IMR-90 (cell line): Measurements from ENCODE around the gene IP6K1. TPM values are rescaled to one million over a fixed set of nuclear protein-coding genes. Genes with fewer than 3 reads are reported as not detected.
"Not testable (repeated sequence)": the region's sequence is repeated elsewhere in the genome, so short reads cannot be mapped to it uniquely, and the experiment has no call there.

Source experiments
- ATAC-seq: fragments of 200-7000 bp; cut with Tn5 transposase; 2 replicates; pipeline ENCODE4 v1.9.1; 2020; ENCODE audit warnings: low read depth, mild to moderate bottlenecking, moderate library complexity
- BruUV-seq: library from RNA; stranded (reverse); fragments of 400-500 nt; replicated peaks from 2 replicates; lab custom pipeline; 2021; lab: Mats Ljungman, UMichigan
- CTCF ChIA-PET: fragments of 300-600 bp; formaldehyde crosslinking; extraction: SDS; loops from one replicate; lab custom pipeline; 2021; ENCODE audit warnings: antibody characterized with exemption; lab: Yijun Ruan, JAX
- POLR2A ChIA-PET: fragments of 300-600 bp; sonication (Branson Sonifier 250); formaldehyde crosslinking; loops from one replicate; lab custom pipeline; 2022; ENCODE audit warnings: antibody characterized with exemption; ENCODE audit not compliant: unreplicated experiment; lab: Charles Lee
- DNase-seq: peaks from one replicate; pipeline ENCODE4 v3.0.0; 2013
- H2AFZ ChIP-seq: replicated peaks from 2 replicates; pipeline ENCODE3; 2013; ENCODE audit warnings: low read length, mild to moderate bottlenecking; ENCODE audit not compliant: poor library complexity
- H2AK5ac ChIP-seq: 2 replicates; pipeline ENCODE4 v1.6.1; 2013; ENCODE audit warnings: low read depth, low read length, inconsistent platforms
- H2AK9ac ChIP-seq: replicated peaks from 2 replicates; pipeline ENCODE3; 2013; ENCODE audit warnings: mild to moderate bottlenecking, low read depth, low read length, moderate library complexity; ENCODE audit not compliant: poor library complexity
- H2BK120ac ChIP-seq: 2 replicates; pipeline ENCODE4 v1.6.1; 2013; ENCODE audit warnings: low read depth, low read length, inconsistent platforms
- H2BK15ac ChIP-seq: 3 replicates; pipeline ENCODE4 v1.6.1; 2013; ENCODE audit warnings: low read depth, low read length, inconsistent platforms
- H2BK20ac ChIP-seq: 2 replicates; pipeline ENCODE4 v1.6.1; 2013; ENCODE audit warnings: low read depth, mild to moderate bottlenecking, inconsistent platforms, low read length, moderate library complexity
- H2BK5ac ChIP-seq: 2 replicates; pipeline ENCODE4 v1.6.1; 2013; ENCODE audit warnings: mild to moderate bottlenecking, low read depth, low read length, inconsistent platforms; ENCODE audit not compliant: poor library complexity, severe bottlenecking
- H3K14ac ChIP-seq: replicated peaks from 2 replicates; pipeline ENCODE4 v1.6.1; 2013; ENCODE audit warnings: low read depth, low read length, inconsistent platforms
- H3K18ac ChIP-seq: 2 replicates; pipeline ENCODE4 v1.6.1; 2013; ENCODE audit warnings: low read depth, low read length, control low read depth
- H3K23ac ChIP-seq: 2 replicates; pipeline ENCODE4 v1.6.1; 2013; ENCODE audit warnings: low read depth, low read length, inconsistent platforms
- H3K27ac ChIP-seq: 2 replicates; pipeline ENCODE4 v1.5.1; 2013; ENCODE audit warnings: mild to moderate bottlenecking, control low read depth, low read length; ENCODE audit not compliant: insufficient read depth
- H3K27me3 ChIP-seq: 2 replicates; pipeline ENCODE4 v1.6.1; 2013; ENCODE audit warnings: low read length; ENCODE audit not compliant: control insufficient read depth, insufficient read depth
- H3K36me3 ChIP-seq: 2 replicates; pipeline ENCODE4 v1.6.1; 2013; ENCODE audit warnings: low read length, mixed read lengths; ENCODE audit not compliant: control insufficient read depth, insufficient read depth
- H3K4ac ChIP-seq: 2 replicates; pipeline ENCODE4 v1.6.1; 2013; ENCODE audit warnings: low read depth, low read length, inconsistent platforms
- H3K4me1 ChIP-seq: 2 replicates; pipeline ENCODE4 v1.6.1; 2013; ENCODE audit warnings: low read length, mixed read lengths; ENCODE audit not compliant: control insufficient read depth, insufficient read depth
- H3K4me2 ChIP-seq: 2 replicates; pipeline ENCODE4 v1.6.1; 2013; ENCODE audit warnings: low read depth, mild to moderate bottlenecking, control low read depth, low read length, moderate library complexity
- H3K4me3 ChIP-seq: 2 replicates; pipeline ENCODE4 v1.5.1; 2013; ENCODE audit warnings: low read depth, mild to moderate bottlenecking, control low read depth, low read length, moderate library complexity; ENCODE audit not compliant: insufficient read depth
- H3K56ac ChIP-seq: 2 replicates; pipeline ENCODE4 v1.6.1; 2013; ENCODE audit warnings: low read length, inconsistent platforms; ENCODE audit not compliant: insufficient read depth; ENCODE audit errors: extremely low read depth
- H3K79me1 ChIP-seq, 2 experiments: 2 replicates each; pipeline ENCODE4 v1.6.1; 2013; ENCODE audit warnings: low read length in 2 of 2, inconsistent platforms in 1 of 2, low read depth in 1 of 2
- H3K9ac ChIP-seq: 2 replicates; pipeline ENCODE4 v1.6.1; 2013; ENCODE audit warnings: low read depth, low read length, control low read depth
- H3K9me1 ChIP-seq: 2 replicates; pipeline ENCODE4 v1.6.1; 2013; ENCODE audit warnings: low read length, inconsistent platforms; ENCODE audit not compliant: insufficient read depth
- H3K9me3 ChIP-seq: 2 replicates; pipeline ENCODE4 v1.6.1; 2013; ENCODE audit warnings: low read length; ENCODE audit not compliant: control insufficient read depth, insufficient read depth
- H4K20me1 ChIP-seq: 2 replicates; pipeline ENCODE4 v1.6.1; 2013; ENCODE audit warnings: low read length, inconsistent platforms; ENCODE audit not compliant: insufficient read depth
- H4K5ac ChIP-seq: 2 replicates; pipeline ENCODE4 v1.6.1; 2013; ENCODE audit warnings: mild to moderate bottlenecking, low read depth, low read length, control low read depth
- H4K8ac ChIP-seq, 2 experiments: 2 replicates each; pipeline ENCODE4 v1.6.1; 2013; ENCODE audit warnings: low read depth in 2 of 2, low read length in 2 of 2, control low read depth in 1 of 2, inconsistent platforms in 1 of 2
- H4K91ac ChIP-seq: 2 replicates; pipeline ENCODE4 v1.6.1; 2013; ENCODE audit warnings: low read depth, low read length, inconsistent platforms; ENCODE audit not compliant: insufficient read depth
- WGBS, 2 experiments: methylation state at CpG; one replicate each; pipeline versions ENCODE4 v1.1.5 to v1.1.7; 2013; ENCODE audit warnings: missing lambda C conversion rate in 2 of 2; ENCODE audit not compliant: insufficient read length in 1 of 2; ENCODE audit errors: extremely low coverage in 2 of 2; 5-methylcytosine and 5-hydroxymethylcytosine counted together
- dilution Hi-C: fragments of 300-500 bp; cut with HindIII; formaldehyde crosslinking; loops from one replicate; pipeline ENCODE4 v1.14.3; 2018; ENCODE audit warnings: low sequenced_read_pairs; ENCODE audit not compliant: unreplicated experiment
- in situ Hi-C: fragments of 300-500 bp; cut with MboI; formaldehyde crosslinking; loops from 3 replicates; pipeline ENCODE4 v1.14.3; 2019; ENCODE audit warnings: low sequenced_read_pairs, inconsistent platforms, mixed read lengths
- intact Hi-C: fragments of 100-400 bp; cut with micrococcal nuclease; formaldehyde crosslinking; loops from 2 replicates; pipeline ENCODE4 v1.10.0; 2022
- polyA plus RNA-seq, 3 experiments: library from polyadenylated mRNA; depleted of rRNA; stranded (reverse); fragments of >200 nt; gene quantifications; 2 replicates each; pipeline ENCODE4 v1.2.3, GENCODE V29; 2012; ENCODE audit warnings: low replicate concordance in 1 of 3
- total RNA-seq: library from RNA; depleted of rRNA; stranded (reverse); fragments of >200 nt; gene quantifications from 2 replicates; pipeline ENCODE4 v1.2.3, GENCODE V29; 2012

IP6K1 gene
- total and polyA plus RNA-seq, 2 of the 4 experiments (the other 2 are of a cell fraction), result 28.3 to 28.7 TPM

GRCh38 chr3:49690856-49691255, 95.5 kb downstream of the IP6K1 start:
- in situ Hi-C loops, H3K9me3 ChIP-seq, ATAC-seq, H3K4me1 ChIP-seq, POLR2A ChIA-PET, H2BK120ac ChIP-seq, BruUV-seq, H3K18ac ChIP-seq, H2AK5ac ChIP-seq, H4K8ac ChIP-seq, H2BK20ac ChIP-seq, H2AK9ac ChIP-seq, H3K4ac ChIP-seq, H2BK5ac ChIP-seq, dilution Hi-C loops, H2AFZ ChIP-seq, H3K56ac ChIP-seq, H4K5ac ChIP-seq, intact Hi-C loops, H3K27ac ChIP-seq, H3K9me1 ChIP-seq, CTCF ChIA-PET, H3K23ac ChIP-seq, DNase-seq, H3K27me3 ChIP-seq, H4K20me1 ChIP-seq, H3K14ac ChIP-seq, H2BK15ac ChIP-seq, H4K91ac ChIP-seq, H3K36me3 ChIP-seq, H3K9ac ChIP-seq, H3K4me3 ChIP-seq: not testable (repeated sequence)
- no CpG with 5 or more reads among the region's 3 CpGs for WGBS, 2 experiments
- Histone ChIP-seq H3K79me1 (peaks cover 7 to 36% of the 10 kb centered on the region in 2 experiments), H3K4me2 (0 out of 2 replicates have a peak overlapping the region, but pooled peaks have one; percentile 13)

DNA sequence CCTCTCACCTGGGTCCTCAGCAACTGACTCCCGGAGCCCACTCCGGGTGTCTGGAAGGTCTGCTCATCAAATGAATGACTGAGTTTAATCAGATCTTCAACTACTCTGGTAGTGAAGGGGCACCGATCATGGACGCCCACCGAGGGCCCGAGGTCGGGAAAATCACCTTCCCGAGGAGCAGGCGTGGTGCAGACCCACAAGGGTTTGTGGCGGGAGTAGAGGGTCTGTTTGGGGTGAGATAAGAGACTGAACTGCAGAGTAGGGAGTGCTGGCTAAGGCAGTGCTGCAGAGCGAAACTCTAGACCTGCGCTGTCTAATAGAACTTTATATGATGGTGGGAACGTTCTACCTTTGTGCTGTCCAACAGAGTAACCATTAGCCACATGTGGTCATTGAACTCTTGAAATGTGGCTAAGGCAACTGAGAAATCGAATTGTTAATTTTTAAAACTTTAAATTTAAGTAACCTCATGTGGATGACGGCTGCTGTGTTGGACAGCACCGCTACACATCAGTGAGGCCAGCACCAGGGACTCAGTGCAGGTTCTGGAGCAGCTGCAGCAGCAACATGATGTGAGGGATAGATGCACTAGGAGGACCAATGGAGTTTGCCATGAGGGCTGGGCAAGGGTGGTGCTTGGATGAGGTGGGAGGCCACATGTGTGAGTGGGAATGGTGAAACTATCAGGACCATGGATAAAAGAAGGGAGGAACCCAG, 96.3 kb downstream of the IP6K1 start:
- H2AFZ ChIP-seq, result peak overlapping the region; percentile 93
- intact Hi-C loops, H3K4me1 ChIP-seq, in situ Hi-C loops, H3K56ac ChIP-seq, H3K9me3 ChIP-seq, H2BK20ac ChIP-seq, H2BK15ac ChIP-seq, H2BK120ac ChIP-seq, H3K18ac ChIP-seq, POLR2A ChIA-PET, H3K14ac ChIP-seq, BruUV-seq, H3K9me1 ChIP-seq, H3K36me3 ChIP-seq, H2AK9ac ChIP-seq, CTCF ChIA-PET, H3K4ac ChIP-seq, H4K91ac ChIP-seq, dilution Hi-C loops, H2BK5ac ChIP-seq, ATAC-seq, DNase-seq, H4K5ac ChIP-seq, H3K27me3 ChIP-seq, H4K20me1 ChIP-seq: not testable (repeated sequence)
- 10% methylated on average over 7 of the region's 16 CpGs; no CpG with 5 or more reads in 1 of the 2 experiments for WGBS, 2 experiments
- peak overlapping the region; percentile 12; the same call in 1 of the 2 replicates for H2AK5ac ChIP-seq
- peak overlapping the region; percentile 35 to 96; a peak in 2 of 4 replicates for H4K8ac ChIP-seq
- H3K23ac ChIP-seq, result peak overlapping the region; percentile 67; the same call in 1 of the 2 replicates
- peak overlapping the region; percentile 80 for H3K4me2 ChIP-seq
- H3K9ac ChIP-seq, result peak overlapping the region; percentile 89
- peaks cover 6 to 36% of the 10 kb centered on the region in 2 experiments for H3K79me1 ChIP-seq
- H3K4me3 ChIP-seq, result peak overlapping the region; percentile 79
- peak overlapping the region; percentile 76; the same call in 1 of the 2 replicates for H3K27ac ChIP-seq
